ENCODE results near the gene PADI2. TPM values are rescaled to one million over a fixed set of nuclear protein-coding genes. Genes with fewer than 3 reads are reported as not detected.

The PADI2 gene
- under 0.01 TPM in 1 of 2 replicates, not detected in the other for total RNA-seq

GRCh38 chr1:17119076-17119772 is at the start of gene PADI2:
Gene PADI2, minus strand, starts transcription at chr1:17119451. Its CDS starts 80 bp downstream, at chr1:17119371.

GRCh38 chr1:17053685-17054410 is 65.4 kb downstream of the PADI2 start, which contains the start of gene SDHB:
Gene SDHB, minus strand, starts transcription at chr1:17054032. Its CDS starts 13 bp downstream, at chr1:17054019.

Other genes starting within 250 kb of the PADI2 start
- under 0.01 TPM in 2 replicates for gene RNU1-2, start 223.5 kb downstream of the PADI2 start, total RNA-seq
- 9.4 and 17.3 TPM in 2 replicates for gene CROCC, start 197.5 kb downstream of the PADI2 start, total RNA-seq
- 26.2 and 54.5 TPM in 2 replicates for gene MFAP2, start 138.8 kb downstream of the PADI2 start, total RNA-seq
- gene ATP13A2, start 107.5 kb downstream of the PADI2 start, total RNA-seq, result 60.2 and 86.9 TPM in 2 replicates
- 96.0 and 97.8 TPM in 2 replicates for gene SDHB, start 65.4 kb downstream of the PADI2 start, total RNA-seq
- not detected in 2 replicates for gene PADI1, start 85.7 kb upstream of the PADI2 start, total RNA-seq
- gene PADI3, start 129.6 kb upstream of the PADI2 start, total RNA-seq, result not detected in 2 replicates
- gene PADI4, start 188.7 kb upstream of the PADI2 start, total RNA-seq, result not detected in 2 replicates

Measured in vein endothelial cell (primary cell).